GM12801 (cell line): ENCODE data around the gene SEPTIN6.

ENCODE experiments used
- TF ChIP-seq, protein P1 (sequence below): IDR thresholded peaks from one replicate; pipeline ENCODE4 v1.5.1; 2011; ENCODE audit warnings: control low read depth; ENCODE audit not compliant: insufficient read length; ENCODE audit errors: extremely low read depth

SEPTIN6 gene

DNA sequence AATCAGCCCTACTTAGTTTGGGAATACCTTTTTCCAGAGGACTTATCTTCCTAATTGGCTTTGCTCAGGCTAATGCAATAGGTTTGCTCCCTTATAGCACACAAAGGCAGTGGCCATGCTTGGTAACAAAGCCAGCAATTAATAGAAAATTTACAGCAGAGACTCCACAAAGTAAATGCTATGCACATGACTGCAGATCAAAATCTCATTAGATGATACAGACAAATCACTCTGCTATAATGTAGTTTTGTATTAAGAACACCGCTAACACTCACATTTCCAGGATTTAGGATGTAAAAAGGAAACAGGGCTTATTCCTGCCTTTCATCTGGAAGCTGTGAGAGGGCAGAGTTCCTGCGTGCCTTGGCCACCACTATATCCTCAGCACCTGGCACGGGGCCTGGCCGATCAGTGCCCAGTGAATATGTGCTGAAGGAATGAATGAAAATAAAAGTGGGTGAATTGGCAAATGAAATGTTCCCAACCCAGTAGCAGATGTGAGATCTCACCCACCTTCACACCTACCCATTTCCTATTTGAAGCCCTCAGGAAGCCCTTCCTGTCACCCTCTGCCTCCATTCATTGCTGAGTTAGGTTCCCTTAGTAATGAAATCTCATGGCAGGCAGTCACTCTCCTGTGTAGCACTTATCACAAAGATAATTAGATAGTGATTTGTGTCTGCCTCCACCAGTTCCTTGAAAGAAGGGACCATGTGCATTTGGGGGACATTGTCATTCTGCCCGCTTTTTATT, 5.1 kb downstream of the SEPTIN6 start:
- TF ChIP-seq, protein P1, sequence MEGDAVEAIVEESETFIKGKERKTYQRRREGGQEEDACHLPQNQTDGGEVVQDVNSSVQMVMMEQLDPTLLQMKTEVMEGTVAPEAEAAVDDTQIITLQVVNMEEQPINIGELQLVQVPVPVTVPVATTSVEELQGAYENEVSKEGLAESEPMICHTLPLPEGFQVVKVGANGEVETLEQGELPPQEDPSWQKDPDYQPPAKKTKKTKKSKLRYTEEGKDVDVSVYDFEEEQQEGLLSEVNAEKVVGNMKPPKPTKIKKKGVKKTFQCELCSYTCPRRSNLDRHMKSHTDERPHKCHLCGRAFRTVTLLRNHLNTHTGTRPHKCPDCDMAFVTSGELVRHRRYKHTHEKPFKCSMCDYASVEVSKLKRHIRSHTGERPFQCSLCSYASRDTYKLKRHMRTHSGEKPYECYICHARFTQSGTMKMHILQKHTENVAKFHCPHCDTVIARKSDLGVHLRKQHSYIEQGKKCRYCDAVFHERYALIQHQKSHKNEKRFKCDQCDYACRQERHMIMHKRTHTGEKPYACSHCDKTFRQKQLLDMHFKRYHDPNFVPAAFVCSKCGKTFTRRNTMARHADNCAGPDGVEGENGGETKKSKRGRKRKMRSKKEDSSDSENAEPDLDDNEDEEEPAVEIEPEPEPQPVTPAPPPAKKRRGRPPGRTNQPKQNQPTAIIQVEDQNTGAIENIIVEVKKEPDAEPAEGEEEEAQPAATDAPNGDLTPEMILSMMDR, result no peak

DNA sequence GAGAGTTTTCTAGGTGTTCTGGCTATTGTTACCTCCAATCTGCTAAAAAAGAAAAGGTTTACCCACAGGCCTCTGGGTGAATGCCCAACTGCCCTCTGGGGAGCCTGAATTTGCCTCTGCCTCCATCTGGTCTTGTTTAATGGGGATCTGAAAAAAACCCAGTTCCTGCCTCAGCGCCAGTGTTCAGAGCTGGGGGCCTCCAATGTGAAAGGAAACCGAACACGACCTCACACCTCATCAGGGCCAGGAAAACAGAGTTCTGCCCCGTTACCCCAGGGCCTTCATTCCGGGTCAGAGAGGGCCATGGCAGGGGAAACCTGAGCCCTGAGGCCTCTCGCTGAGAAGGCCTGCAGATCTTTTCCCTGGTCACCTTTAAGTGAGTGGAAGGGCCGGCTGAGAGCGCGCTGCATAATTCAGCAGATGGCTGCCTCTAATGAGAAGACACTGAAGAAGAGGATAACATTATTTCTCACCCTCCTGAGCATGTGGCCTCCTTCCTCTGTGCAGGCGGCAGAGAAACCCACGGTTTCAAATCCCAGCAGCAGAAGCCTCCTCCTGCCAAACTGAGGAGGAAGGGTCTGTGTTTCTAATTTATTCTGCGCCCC, 6.8 kb downstream of the SEPTIN6 start:
- TF ChIP-seq, protein P1, result no peak

DNA sequence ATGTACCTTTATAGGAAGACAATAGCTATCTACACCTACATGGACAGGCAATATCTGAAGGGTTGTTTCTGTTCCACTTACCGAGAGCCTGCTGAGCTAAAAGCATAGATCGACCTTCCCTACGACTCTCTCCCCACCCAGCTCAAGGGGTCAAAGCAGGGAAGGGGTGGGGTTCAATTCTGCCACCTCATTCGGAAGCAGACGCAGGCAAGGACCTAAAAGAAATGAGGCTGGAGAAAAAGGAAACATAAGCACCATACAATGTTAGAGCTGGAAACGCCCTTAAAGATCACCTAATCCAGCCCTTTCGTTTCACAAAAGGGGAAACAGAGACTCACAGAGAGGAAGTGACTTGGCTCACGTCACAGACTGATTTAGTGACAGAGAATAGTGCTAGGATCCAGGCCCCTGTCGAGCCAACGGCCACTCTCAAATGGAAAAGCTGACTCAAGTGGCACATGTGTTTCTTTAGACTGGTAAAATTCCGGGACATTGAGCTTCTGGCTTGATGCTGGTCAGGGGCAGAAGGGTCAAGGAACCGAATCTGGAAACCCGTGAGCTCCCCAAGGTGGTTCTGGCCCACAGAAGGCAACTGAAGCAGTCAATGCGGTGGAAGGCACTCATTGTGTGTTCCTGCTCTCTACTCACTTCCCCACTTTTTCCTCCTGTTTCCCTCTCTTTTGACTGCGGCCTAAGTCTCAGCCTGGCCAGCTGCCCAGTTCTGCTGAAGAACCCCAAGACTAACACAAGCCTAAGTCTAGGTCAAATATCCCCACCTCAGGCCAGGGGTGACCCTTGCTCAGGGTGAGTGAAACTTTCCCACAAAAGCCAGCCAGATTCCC, 7.5 kb downstream of the SEPTIN6 start:
- TF ChIP-seq, protein P1, result no peak

DNA sequence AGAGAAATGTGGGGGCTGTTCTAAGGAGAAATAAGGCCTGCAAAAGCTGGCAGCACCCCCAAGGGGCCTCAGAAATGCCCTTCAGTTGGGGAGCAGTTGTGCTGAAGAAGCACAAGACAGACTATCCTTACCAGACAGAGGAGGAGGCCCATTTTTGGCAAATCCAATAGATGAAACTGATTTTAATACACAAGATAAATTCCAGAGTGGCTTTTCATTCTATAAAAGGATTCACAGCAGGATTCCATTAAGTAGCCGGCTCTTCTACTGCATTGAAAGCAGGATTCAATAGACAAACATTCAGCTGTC, 8.1 kb downstream of the SEPTIN6 start:
- TF ChIP-seq, protein P1, result no peak

DNA sequence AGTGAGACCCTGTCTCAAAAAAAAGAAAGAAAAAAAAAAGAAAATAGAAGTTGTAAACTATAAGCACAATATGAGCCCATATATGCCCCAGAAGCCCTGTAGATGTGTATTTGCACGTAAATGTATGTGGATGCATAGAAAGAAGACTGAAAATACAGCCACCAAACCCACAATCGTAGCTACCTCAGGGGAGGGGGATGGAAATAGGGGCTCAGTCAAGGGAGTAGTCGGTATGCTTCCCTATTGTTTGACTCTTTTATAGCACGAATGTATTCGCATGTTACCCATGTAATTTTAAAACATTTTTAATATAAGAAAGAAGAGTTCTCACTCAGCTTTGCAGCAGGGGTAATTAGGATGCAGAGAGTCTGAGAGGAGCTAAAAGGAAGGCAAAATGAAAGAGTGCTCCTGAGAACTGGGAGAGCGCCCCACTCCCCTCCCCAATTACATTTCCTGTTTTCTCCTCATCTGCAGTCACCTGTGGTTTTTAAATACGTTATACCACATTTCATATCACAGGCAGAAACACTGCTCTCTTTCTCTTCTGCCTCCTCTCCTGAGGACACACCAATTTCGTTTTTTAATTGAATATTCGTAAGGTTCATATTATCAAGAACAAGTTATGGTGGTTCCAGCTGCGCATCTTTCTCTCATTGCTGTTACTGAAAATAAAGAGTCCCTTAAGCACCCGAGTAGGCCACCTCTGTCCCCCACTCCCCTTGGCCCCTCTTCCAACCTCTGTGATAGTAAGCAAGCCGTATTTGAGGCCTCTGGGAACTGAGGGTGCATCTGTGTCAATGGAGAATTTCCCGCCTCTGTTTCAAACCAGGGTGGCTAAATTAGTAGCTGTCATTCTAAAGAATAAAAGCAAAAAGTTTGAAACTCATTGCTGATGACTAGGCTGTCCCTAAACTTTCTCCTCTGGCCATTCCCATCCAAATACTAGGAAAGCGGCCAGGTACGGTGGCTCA, 10.7 kb downstream of the SEPTIN6 start:
- TF ChIP-seq, protein P1, result no peak

DNA sequence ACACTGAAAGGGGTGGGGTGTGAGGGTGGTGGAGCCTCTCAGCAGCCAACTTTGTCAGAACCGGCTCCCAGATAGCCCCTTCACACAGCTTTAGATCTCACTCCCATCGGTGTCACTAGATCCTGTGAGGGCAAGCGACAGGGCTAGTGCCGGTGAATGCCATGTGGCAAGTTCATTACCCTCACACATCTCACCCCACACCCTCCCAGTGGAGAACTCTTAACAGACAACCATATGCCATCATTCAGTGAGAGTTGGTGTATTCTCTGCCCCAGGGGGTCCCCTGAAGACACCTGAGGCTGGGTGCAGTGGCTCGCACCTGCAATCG, 15.3 kb downstream of the SEPTIN6 start:
- TF ChIP-seq, protein P1, result no peak
